HepG2 (cell line): ENCODE data around the gene CENPB. TPM values are rescaled to one million over a fixed set of nuclear protein-coding genes. Genes with fewer than 3 reads are reported as not detected.

ENCODE experiments used
- BRF2 ChIP-seq: sonication (generic); formaldehyde crosslinking; IDR thresholded peaks from 2 replicates; pipeline ENCODE4 v1.8.1; 2022; ENCODE audit warnings: mild to moderate bottlenecking, missing genetic modification reagents
- DNMT3B ChIP-seq: conservative IDR thresholded peaks from 2 replicates; pipeline ENCODE4 v1.6.1; 2016; ENCODE audit warnings: missing biosample characterization, control low read depth
- HDAC6 ChIP-seq: fragments of 200-600 bp; sonication (generic); IDR thresholded peaks from 2 replicates; pipeline ENCODE4 v1.7.0; 2017; ENCODE audit warnings: mild to moderate bottlenecking, antibody characterized with exemption, low read length, low read depth
- IKZF5 ChIP-seq: IDR thresholded peaks from 2 replicates; pipeline ENCODE4 v1.6.1; 2018; ENCODE audit warnings: missing genetic modification reagents, mild to moderate bottlenecking, missing compliant biosample characterization
- IRF2 ChIP-seq: IDR thresholded peaks from 2 replicates; pipeline ENCODE4 v1.6.1; 2018; ENCODE audit warnings: missing genetic modification reagents, missing compliant biosample characterization
- KMT2A ChIP-seq: sonication (generic); formaldehyde crosslinking; IDR thresholded peaks from 2 replicates; pipeline ENCODE4 v1.4.0; 2020; ENCODE audit warnings: missing genetic modification reagents
- NFATC3 ChIP-seq: sonication (generic); formaldehyde crosslinking; IDR thresholded peaks from 2 replicates; pipeline ENCODE4 v1.5.1; 2020; ENCODE audit warnings: mild to moderate bottlenecking, missing genetic modification reagents
- NFE2L2 ChIP-seq: fragments of 150-350 bp; IDR thresholded peaks from 2 replicates; pipeline ENCODE4 v1.6.1; 2014; ENCODE audit warnings: low read length
- SIN3A ChIP-seq: IDR thresholded peaks from 2 replicates; pipeline ENCODE4 v1.6.1; 2011; ENCODE audit warnings: low read depth, mild to moderate bottlenecking, control low read depth, low read length, borderline replicate concordance
- SRF ChIP-seq: IDR thresholded peaks from 2 replicates; pipeline ENCODE4 v1.6.1; 2011; ENCODE audit warnings: mild to moderate bottlenecking, low read depth, low read length, moderate library complexity
- SYNCRIP ChIP-seq: fragments of 200-400 bp; formaldehyde crosslinking; IDR thresholded peaks from 2 replicates; pipeline ENCODE4 v1.6.1; 2018; ENCODE audit warnings: mild to moderate bottlenecking, low read depth, low read length; ENCODE audit not compliant: insufficient read depth
- ZBTB21 ChIP-seq: sonication (generic); formaldehyde crosslinking; IDR thresholded peaks from 2 replicates; pipeline ENCODE4 v1.4.0; 2020; ENCODE audit warnings: missing genetic modification reagents
- ZNF232 ChIP-seq: sonication (generic); formaldehyde crosslinking; IDR thresholded peaks from 2 replicates; pipeline ENCODE4 v1.4.0; 2020; ENCODE audit warnings: missing genetic modification reagents, borderline replicate concordance
- ZNF264 ChIP-seq: sonication (generic); formaldehyde crosslinking; IDR thresholded peaks from 2 replicates; pipeline ENCODE4 v1.4.0; 2020; ENCODE audit warnings: missing genetic modification reagents
- ZNF446 ChIP-seq: sonication (generic); formaldehyde crosslinking; IDR thresholded peaks from 2 replicates; pipeline ENCODE4 v1.5.0; 2020; ENCODE audit warnings: mild to moderate bottlenecking, missing genetic modification reagents
- ZNF468 ChIP-seq: sonication (generic); formaldehyde crosslinking; IDR thresholded peaks from 2 replicates; pipeline ENCODE4 v1.8.0; 2022; ENCODE audit warnings: mild to moderate bottlenecking, moderate library complexity, missing genetic modification reagents
- ZNF543 ChIP-seq: sonication (generic); formaldehyde crosslinking; IDR thresholded peaks from 2 replicates; pipeline ENCODE4 v1.4.0; 2020; ENCODE audit warnings: mild to moderate bottlenecking, missing genetic modification reagents
- ZNF557 ChIP-seq: sonication (generic); formaldehyde crosslinking; IDR thresholded peaks from 2 replicates; pipeline ENCODE4 v1.4.0; 2020; ENCODE audit warnings: missing genetic modification reagents
- ZNF839 ChIP-seq: sonication (generic); formaldehyde crosslinking; IDR thresholded peaks from 2 replicates; pipeline ENCODE4 v1.4.0; 2020; ENCODE audit warnings: missing genetic modification reagents, mild to moderate bottlenecking, borderline replicate concordance
- ZNF841 ChIP-seq: sonication (generic); formaldehyde crosslinking; IDR thresholded peaks from 2 replicates; pipeline ENCODE4 v1.8.1; 2023; ENCODE audit warnings: missing genetic modification reagents, borderline replicate concordance
- ZSCAN25 ChIP-seq: sonication (generic); formaldehyde crosslinking; IDR thresholded peaks from 2 replicates; pipeline ENCODE4 v1.8.0; 2022; ENCODE audit warnings: mild to moderate bottlenecking, missing genetic modification reagents
- polyA plus RNA-seq, 8 experiments: library from polyadenylated mRNA; depleted of rRNA in 3 of 8; stranded (reverse) in 7 of 8; unstranded in 1 of 8; fragments of >200 nt; fragmentation: Illumina TruSeq in 4 of 8; extraction: Trizol in 4 of 8; gene quantifications; 2 replicates each; pipeline versions ENCODE4 v1.2.1 to v1.2.3, GENCODE V29; 2011 to 2016; ENCODE audit warnings: low read depth in 4 of 8, missing spikeins in 1 of 8, mixed read lengths in 1 of 8; ENCODE audit not compliant: insufficient read depth in 1 of 8
- total RNA-seq, 5 experiments: library from RNA; depleted of rRNA; stranded (reverse); fragments of >200 nt; fragmentation: Illumina TruSeq; extraction: Trizol; gene quantifications; 2 replicates each; pipeline ENCODE4 v1.2.3, GENCODE V29; 2016; ENCODE audit warnings: low read depth in 1 of 5
- TF ChIP-seq, protein P1 (sequence below): sonication (generic); formaldehyde crosslinking; IDR thresholded peaks from 2 replicates; pipeline ENCODE4 v1.5.0; 2020; ENCODE audit warnings: mild to moderate bottlenecking, missing genetic modification reagents

Gene CENPB
- total and polyA plus RNA-seq, 2 of the 13 experiments (the other 11 are each of a cell fraction or from before 2014, with no cell fraction given) = 10.4 to 54.5 TPM

- peak; percentile 88 for TF ChIP-seq ZNF841 (CRISPR knock-in tag)
- TF ChIP-seq ZSCAN25 = peak; percentile 73
- TF ChIP-seq NFATC3 (CRISPR knock-in tag) = no peak; the same call in 1 of the 2 replicates
- TF ChIP-seq ZNF468 (CRISPR knock-in tag) = peak; percentile 87
- peak; percentile 93; the same call in 1 of the 2 replicates for TF ChIP-seq BRF2 (CRISPR knock-in tag)
- peak; percentile 94 for TF ChIP-seq IRF2 (CRISPR knock-in tag)
- TF ChIP-seq SYNCRIP = no peak
- peak; percentile 91 for TF ChIP-seq IKZF5 (CRISPR knock-in tag)
- TF ChIP-seq, protein P1, sequence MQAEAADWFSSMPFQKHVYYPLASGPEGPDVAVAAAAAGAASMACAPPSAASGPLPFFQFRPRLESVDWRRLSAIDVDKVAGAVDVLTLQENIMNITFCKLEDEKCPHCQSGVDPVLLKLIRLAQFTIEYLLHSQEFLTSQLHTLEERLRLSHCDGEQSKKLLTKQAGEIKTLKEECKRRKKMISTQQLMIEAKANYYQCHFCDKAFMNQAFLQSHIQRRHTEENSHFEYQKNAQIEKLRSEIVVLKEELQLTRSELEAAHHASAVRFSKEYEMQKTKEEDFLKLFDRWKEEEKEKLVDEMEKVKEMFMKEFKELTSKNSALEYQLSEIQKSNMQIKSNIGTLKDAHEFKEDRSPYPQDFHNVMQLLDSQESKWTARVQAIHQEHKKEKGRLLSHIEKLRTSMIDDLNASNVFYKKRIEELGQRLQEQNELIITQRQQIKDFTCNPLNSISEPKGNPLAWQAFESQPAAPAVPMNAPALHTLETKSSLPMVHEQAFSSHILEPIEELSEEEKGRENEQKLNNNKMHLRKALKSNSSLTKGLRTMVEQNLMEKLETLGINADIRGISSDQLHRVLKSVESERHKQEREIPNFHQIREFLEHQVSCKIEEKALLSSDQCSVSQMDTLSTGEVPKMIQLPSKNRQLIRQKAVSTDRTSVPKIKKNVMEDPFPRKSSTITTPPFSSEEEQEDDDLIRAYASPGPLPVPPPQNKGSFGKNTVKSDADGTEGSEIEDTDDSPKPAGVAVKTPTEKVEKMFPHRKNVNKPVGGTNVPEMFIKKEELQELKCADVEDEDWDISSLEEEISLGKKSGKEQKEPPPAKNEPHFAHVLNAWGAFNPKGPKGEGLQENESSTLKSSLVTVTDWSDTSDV (CRISPR knock-in tag) = peak; percentile 63
- peak; percentile 93 for TF ChIP-seq ZBTB21 (CRISPR knock-in tag)
- TF ChIP-seq SRF = peak; percentile 81
- TF ChIP-seq SIN3A = peak; percentile 92
- TF ChIP-seq ZNF839 (CRISPR knock-in tag) = peak; percentile 90; the same call in 1 of the 2 replicates
- peak; percentile 88 for TF ChIP-seq ZNF557
- TF ChIP-seq KMT2A (CRISPR knock-in tag) = peak; percentile 73
- no peak; the same call in 1 of the 2 replicates for TF ChIP-seq DNMT3B (CRISPR knock-in tag)
- no peak for TF ChIP-seq HDAC6
- TF ChIP-seq ZNF543 (CRISPR knock-in tag) = peak; percentile 98
- TF ChIP-seq NFE2L2 = no peak
- peak; percentile 57; the same call in 1 of the 2 replicates for TF ChIP-seq ZNF264 (CRISPR knock-in tag)
- peak; percentile 93 for TF ChIP-seq ZNF232
- TF ChIP-seq ZNF446 (CRISPR knock-in tag) = peak; percentile 95
Measured at GRCh38 chr20:3820048-3820900, 33.7 kb upstream of the CENPB start, which contains the start of gene AP5S1 (continued).
